ENCODE results near the gene PMM2.
A peak's percentile ranks its signal among the peaks of the same experiment; 100 is the strongest.

The PMM2 gene

GRCh38 chr16:8864480-8865110, 67.0 kb downstream of the PMM2 start:
- no peaks in the 10 kb centered on the region for H3K27me3 ChIP-seq (ENCODE audit: insufficient read depth, low read depth, severe bottlenecking)
- no peak overlapping the region for H3K4me3 ChIP-seq (ENCODE audit: low read depth, low read length)
- TF ChIP-seq CTCF (IDR thresholded peaks at IDR 0.05; ENCODE audit: low read depth, low read length), result no peak
- H3K36me3 ChIP-seq, result peaks cover 61% of the 10 kb centered on the region
- H3K27ac ChIP-seq, result no peak overlapping the region
- no peak for DNase-seq
- H3K9me3 ChIP-seq (ENCODE audit: severe bottlenecking), result no peaks in the 10 kb centered on the region

GRCh38 chr16:8865145-8865882, 67.7 kb downstream of the PMM2 start:
- no peaks in the 10 kb centered on the region for H3K27me3 ChIP-seq (ENCODE audit: insufficient read depth, low read depth, severe bottlenecking)
- no peak overlapping the region for H3K27ac ChIP-seq
- no peak for DNase-seq
- H3K36me3 ChIP-seq, result peaks cover 55% of the 10 kb centered on the region
- H3K9me3 ChIP-seq (ENCODE audit: severe bottlenecking), result no peaks in the 10 kb centered on the region
- H3K4me3 ChIP-seq (ENCODE audit: low read depth, low read length), result no peak overlapping the region
- TF ChIP-seq CTCF (IDR thresholded peaks at IDR 0.05; ENCODE audit: low read depth, low read length), result no peak

- H3K27ac ChIP-seq, result no peak overlapping the region
- H3K9me3 ChIP-seq (ENCODE audit: severe bottlenecking), result no peaks in the 10 kb centered on the region
- no peak overlapping the region for H3K4me3 ChIP-seq (ENCODE audit: low read depth, low read length)
- H3K27me3 ChIP-seq (ENCODE audit: insufficient read depth, low read depth, severe bottlenecking), result no peaks in the 10 kb centered on the region
- H3K36me3 ChIP-seq, result peaks cover 55% of the 10 kb centered on the region
- TF ChIP-seq CTCF (IDR thresholded peaks at IDR 0.05; ENCODE audit: low read depth, low read length), result no peak
- no peak for DNase-seq
Observed at GRCh38 chr16:8866118-8866883, 68.7 kb downstream of the PMM2 start.

- Histone ChIP-seq H3K4me3 (ENCODE audit: low read depth, low read length) (no peak overlapping the region), H3K36me3 (peaks cover 55% of the 10 kb centered on the region), H3K27me3 (ENCODE audit: insufficient read depth, low read depth, severe bottlenecking) (no peaks in the 10 kb centered on the region), H3K9me3 (ENCODE audit: severe bottlenecking) (no peaks in the 10 kb centered on the region), H3K27ac (no peak overlapping the region; the same call in 1 of the 2 replicates)
- TF ChIP-seq CTCF (IDR thresholded peaks at IDR 0.05; ENCODE audit: low read depth, low read length), result no peak
- no peak for DNase-seq
Observed at GRCh38 chr16:8866884-8867215, 69.2 kb downstream of the PMM2 start.

- no peak for TF ChIP-seq CTCF (IDR thresholded peaks at IDR 0.05; ENCODE audit: low read depth, low read length)
Observed at GRCh38 chr16:8867216-8867931, 69.7 kb downstream of the PMM2 start.

More at GRCh38 chr16:8867216-8867931, 69.7 kb downstream of the PMM2 start:
- Histone ChIP-seq H3K4me3 (ENCODE audit: low read depth, low read length) (peak overlapping the region; percentile 91), H3K27me3 (ENCODE audit: insufficient read depth, low read depth, severe bottlenecking) (no peaks in the 10 kb centered on the region), H3K36me3 (peaks cover 51% of the 10 kb centered on the region), H3K27ac (peak overlapping the region; percentile 99), H3K9me3 (ENCODE audit: severe bottlenecking) (no peaks in the 10 kb centered on the region)
- DNase-seq, result no peak
